HS-5 (cell line): ENCODE data around the gene SCAPER.
"Not testable (repeated sequence)": the region's sequence is repeated elsewhere in the genome, so short reads cannot be mapped to it uniquely, and the experiment has no call there.

Source experiments
- DNase-seq: peaks from one replicate; pipeline ENCODE4 v3.0.0-alpha.2; 2012; ENCODE audit warnings: low read depth

SCAPER gene

DNA sequence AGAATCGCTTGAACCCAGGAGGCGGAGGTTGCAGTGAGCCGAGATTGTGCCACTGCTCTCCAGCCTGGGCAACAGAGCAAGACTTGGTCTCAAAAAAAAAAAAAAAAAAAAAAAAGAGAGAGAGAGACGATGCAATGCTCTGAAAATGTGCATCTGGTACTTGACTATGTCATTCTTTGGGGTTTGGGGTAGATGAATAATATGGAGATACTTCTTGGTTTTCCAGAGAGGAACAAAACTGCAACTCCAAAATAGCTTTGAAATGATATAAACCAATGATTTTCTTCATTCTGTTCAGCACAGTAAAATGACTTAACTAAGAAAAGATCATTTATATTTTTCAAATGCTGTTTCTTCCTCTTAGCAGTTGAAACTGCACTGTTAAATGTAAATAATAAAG is 409.7 kb downstream of the SCAPER start:
- DNase-seq: no peak

DNA sequence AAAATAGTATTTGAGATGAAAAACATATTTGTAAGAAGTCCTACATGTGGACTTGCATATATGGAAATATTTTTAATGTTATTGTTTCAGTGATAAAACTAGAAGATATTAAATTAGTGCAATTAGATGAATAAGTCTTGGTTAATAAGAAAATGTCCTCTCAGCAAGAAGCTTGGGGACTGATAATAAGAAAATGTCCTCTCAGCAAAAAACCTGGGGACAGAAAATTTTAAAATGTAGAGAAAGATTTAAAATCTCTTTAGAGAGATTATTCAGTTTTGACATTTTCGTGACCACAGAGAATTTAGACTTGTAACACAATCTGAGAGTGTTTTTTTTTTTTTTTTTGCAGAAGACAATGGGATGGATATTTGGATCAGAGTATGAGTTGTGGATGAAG is 412.6 kb downstream of the SCAPER start:
- DNase-seq: no peak

DNA sequence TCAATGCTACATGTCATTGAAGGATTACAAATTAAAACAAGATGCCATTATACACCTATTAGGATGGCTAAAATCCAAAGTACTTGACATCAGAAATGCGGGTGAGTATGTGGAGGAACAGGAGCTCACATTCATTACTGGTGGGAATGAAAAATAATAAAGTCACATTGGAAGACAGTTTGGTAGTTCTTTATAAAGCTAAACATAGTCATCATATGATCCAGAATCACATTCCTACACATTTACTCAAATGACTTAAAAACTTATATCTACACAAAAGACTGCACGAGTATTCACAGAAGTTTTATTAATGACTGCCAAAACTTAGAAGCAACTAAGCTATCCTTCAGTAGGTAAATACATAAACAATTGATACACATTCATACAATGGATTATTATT is 421.4 kb downstream of the SCAPER start:
- no peak for DNase-seq

DNA sequence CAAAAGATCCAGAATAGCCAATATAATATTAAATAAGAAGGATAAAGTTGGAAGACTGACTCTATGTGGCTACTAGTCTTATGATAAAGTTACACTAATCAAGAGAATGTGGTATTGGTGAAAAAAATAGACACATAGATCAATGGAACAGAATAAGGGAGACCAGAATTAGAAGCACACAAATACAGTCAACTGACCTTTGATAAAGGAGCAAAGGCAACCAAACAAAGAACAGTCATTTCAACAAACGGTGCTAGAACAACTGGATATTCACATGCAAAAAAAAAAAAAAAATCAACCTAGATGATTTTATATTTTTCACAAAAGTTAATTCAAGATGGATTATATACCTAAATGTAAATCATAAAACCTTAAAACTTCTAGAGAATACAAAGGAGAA is 422.1 kb downstream of the SCAPER start:
- no peak for DNase-seq

DNA sequence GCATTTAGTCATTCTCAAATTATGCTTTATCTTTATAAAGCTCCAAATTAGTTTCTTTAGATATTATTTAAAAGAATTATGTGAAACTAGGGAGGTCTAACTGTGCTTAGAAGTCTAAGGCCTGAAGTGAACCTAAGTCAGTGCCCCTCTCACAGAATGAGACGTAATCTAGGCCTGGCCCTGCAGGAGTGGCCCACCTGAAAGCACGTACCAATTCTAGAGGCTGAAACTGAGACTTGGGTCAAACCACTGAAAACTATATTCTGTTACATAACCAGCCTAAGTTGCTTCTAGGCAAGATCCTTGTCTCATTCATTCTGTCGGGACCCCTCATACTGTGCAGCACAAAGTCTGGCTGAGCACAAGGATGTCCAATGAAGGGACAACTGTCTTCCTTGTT is 424.9 kb downstream of the SCAPER start:
- no peak for DNase-seq

DNA sequence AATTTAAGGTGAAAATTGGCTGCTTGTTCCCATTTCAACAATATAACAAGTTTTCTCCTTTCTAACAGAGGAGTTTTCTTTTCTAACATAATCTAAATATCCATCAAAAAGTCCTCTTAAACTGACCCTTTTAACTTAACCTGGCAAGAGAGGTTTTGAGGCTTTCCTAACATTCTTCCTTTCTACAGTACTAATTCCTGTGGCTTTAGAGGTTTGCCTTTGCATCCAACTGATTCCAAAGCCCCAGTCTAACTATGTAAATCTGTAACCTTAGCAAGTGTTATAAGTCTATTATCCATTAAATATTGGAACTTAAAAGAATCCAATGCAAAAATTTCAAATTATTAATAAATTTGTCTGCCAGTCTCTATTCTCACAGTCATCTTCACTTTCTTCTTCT is 434.4 kb downstream of the SCAPER start:
- DNase-seq: no peak

DNA sequence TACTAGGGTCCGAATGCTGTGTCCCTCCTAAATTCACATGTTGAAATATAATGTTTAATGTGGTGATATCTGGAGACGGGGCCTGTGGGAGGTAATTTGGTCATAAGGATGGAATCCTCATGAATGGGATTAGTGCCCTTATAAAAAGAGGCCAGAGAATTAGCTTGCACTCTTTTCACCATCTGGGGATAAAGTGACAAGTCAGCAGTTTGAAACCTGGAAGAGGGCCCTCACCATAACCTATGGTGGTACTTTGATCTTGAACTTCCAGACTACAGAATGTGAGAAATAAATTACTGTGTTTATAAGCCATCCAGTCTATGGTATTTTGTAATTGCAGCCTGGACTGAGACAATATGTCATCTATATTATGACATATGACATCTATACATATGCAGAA is 436.4 kb downstream of the SCAPER start:
- DNase-seq: no peak

GRCh38 chr15:76467136-76467535 is 438.0 kb downstream of the SCAPER start:
- no peak for DNase-seq

DNA sequence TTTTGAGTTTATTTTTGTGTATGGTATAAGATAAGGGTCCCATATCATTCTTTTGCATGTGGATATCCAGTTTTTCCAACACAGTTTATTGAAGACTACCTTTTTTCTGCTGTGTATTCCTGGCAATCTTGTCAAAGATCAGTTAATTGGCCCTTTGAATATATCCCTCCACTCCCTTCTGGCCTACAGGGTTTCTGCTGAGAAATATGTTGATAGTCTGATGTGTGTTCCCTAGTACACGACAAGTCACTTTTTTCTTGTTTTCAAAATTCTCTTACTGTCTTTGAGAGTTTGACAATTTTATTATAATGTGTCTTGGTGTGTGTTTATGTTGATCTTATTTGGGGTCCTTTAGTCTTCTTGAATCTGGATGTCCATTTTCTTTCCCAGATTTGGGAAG is 439.4 kb downstream of the SCAPER start:
- DNase-seq: no peak

DNA sequence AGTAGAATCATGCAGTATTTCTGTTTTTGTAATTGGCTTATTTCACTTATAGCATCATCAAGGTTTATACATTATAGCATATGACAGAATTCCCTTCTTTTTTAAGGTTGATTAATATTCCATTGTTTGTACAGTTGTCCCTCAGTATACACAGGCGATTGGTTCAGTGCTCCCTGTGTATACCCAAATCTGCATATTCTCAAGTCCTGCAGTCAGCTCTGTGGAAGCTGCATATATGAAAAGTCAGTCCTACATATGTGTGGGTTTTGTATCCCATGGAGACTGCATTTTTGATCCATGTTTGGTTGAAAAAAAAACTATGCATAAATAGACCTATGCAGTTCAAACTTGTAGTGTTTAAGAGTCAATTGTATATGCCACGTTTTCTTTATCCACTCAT is 440.9 kb downstream of the SCAPER start:
- no peak for DNase-seq

DNA sequence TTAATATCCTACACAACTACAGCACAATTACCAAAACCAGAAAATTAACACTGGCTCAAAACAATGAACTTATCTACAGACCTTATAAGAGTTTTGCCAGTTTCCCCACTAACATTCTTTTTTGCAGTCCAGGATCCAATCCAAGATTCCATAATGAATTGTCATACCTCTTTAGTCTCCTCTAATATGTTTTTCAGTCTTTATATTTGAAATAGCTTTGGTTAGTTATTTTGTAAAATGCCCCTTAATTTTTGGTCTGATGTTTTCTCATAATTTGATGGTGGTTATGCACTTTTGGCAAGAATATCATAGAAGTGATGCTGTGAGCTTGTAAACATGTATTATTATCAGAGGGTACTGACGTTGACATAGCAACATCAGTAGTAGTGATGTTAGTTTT is 444.3 kb downstream of the SCAPER start:
- no peak for DNase-seq

DNA sequence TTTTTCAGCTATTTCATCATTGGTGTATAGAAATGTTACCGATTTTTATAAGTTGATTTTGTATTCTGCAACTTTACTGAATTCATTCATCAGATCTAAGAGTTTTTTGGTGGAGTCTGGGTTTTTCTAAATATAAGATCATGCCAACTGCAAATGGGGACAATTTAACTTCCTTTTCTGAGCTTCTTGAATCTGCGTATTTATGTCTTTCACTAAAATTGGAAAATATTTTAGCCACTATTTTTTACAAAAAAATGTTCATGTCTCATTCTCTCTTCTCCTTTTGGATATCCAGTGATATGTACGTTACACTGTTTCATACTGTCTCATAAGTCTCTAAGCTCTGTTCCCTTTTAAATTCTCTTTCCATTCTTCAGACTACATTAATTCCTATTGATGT is 444.8 kb downstream of the SCAPER start:
- no peak for DNase-seq

DNA sequence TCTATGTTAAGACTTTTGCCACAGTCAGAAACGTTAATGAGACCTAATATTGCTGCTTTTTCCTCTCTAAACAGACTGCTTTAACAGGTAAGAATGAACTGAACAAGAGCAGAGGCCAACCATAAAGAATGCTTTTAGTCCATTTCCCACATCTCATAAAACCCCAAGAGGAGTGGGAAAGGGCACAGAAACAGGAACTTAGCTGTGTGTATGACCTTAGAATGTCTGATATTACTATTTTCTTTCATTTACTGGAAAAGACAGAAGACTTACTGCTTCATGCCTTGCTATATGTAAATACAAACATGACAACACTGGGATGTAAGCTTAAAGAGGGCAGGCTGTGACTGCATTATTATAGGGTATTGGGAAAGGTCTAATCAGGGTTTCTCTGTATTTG is 453.6 kb downstream of the SCAPER start:
- DNase-seq: no peak

GRCh38 chr15:76449455-76449854 is 455.7 kb downstream of the SCAPER start:
- DNase-seq: no peak

DNA sequence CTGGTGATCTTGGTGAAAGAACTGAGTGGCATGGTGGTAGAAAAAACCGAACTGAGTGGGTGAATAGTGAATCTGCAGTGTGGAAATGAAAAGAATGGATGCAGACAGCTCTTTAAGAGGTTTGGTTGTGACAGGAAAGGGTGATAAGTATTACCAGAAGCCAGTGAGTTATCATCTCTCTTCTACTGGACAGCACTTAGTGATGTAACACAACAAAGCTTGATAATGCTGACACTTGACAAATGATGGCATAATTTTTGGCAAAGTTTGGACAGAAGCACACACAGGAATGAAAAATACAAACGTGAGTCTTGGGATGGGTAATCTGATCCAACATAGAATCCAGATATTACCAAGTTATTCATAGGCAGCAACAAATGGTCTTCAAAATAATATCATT is 456.4 kb downstream of the SCAPER start:
- DNase-seq: no peak

DNA sequence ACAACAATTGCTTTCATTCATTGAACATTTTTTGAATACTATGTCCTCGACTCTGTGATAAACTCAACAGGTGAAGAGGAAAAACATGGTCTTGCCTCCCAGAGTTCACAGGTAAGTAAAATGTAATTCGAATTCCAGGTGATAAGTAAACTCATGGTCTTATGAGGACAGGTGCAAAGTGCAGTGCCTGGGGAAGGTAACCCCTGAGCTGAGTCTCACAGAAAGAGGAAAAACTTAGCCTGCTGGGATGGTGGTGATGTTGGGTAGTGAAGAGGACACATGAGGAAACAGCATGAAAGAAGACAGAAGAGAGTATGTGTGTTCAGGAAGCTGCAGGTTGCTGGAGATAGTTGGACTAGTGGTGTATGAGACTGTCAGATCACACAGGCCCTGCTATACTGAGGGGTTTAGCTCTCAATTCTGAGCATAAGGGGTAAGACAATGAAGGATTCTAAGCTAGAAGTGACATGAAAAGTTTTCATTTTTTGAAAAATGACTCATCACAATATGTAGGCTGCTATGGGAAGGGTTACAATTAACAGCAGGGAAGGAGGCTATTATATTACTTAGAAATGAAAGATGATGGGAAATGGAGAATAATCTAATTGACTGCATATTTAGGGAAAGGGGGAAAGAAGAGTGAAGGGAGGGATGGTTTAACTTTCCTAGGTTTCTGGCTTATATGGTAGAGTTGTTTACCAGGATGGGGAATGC is 457.3 kb downstream of the SCAPER start:
- no peak for DNase-seq

GRCh38 chr15:76440441-76440840 is 464.7 kb downstream of the SCAPER start:
- no peak for DNase-seq

DNA sequence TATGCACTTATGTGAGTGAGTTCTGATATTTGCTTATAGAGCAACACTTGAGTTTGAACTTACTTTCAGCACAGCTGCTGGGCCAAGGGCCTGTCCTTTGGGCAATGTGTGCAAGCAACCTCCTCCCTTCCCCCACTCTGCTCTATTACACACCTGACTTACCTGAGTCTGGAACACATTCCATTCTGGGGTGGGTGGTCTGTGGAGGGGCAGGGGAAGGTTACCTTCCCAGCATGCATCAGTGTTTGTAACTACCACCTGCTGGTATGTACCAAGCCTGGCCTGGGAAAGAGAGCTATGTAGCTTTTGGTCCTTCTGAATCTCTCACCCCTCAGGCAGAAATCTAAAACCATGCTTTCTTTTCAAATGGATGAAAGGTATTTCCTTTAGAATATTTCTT is 465.6 kb downstream of the SCAPER start:
- no peak for DNase-seq

DNA sequence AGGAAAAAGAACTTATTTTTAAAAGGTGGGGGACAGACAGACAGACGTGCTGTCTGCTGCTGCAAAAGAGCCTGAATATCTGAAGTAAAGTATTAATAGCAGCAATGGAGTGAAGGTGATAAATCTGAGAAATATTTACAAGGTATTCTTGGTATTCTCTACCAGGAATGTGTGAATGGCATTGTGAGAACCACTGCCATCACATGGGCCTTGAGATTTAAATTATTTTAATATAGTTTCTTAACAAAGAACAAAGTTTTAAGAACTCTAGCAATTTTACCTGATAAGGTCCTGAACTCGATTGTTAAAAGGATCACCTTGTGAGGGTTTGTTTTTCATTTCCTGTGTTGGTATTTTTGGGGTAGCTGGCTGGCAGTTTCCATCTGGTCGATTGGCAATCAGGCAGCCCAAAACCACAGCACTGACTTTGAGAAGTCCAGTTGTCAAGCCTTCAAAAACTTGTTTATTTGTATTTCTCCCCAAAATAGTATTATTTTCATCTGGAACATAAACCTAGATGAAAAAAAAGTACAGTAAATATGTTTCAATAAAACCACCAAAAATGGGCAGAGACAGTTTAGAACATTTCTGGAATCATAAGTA is 471.2 kb downstream of the SCAPER start:
- DNase-seq: no peak

GRCh38 chr15:76433036-76433435 is 472.1 kb downstream of the SCAPER start:
- not testable (repeated sequence) for DNase-seq

GRCh38 chr15:76432604-76433003 is 472.5 kb downstream of the SCAPER start:
- no peak for DNase-seq

GRCh38 chr15:76431971-76432370 is 473.2 kb downstream of the SCAPER start:
- no peak for DNase-seq

DNA sequence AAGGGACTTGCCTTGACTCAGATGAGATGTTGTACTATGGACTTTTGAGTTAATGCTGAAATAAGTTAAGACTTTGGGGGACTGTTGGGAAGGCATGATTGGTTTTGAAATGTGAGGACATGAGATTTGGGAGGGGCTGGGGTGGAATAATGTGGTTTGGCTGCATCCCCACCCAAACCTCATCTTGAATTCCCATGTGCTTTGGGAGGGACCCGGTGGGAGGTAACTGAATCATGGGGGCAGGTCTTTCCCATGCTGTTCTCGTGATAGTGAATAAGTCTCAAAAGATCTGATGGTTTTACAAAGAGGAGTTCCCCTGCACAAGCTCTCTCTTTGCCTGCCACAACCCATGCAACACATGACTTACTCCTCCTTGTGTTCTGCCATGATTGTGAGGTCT is 474.4 kb downstream of the SCAPER start:
- not testable (repeated sequence) for DNase-seq

- no peak for DNase-seq
These were observed 475.5 kb downstream of the SCAPER start for GRCh38 chr15:76429661-76430060.
